ENCODE measurements around the gene MTG2.

- TF ChIP-seq CTCF (IDR thresholded peaks at IDR 0.05; ENCODE audit: low read depth, low read length) = no peak
- TF ChIP-seq EZH2phosphoT487 (IDR thresholded peaks at IDR 0.05; ENCODE audit: low read depth) = no peak
Observed at GRCh38 chr20:62143957-62144825, 38.6 kb upstream of the MTG2 start.
